Mammary epithelial cell (primary cell): ENCODE data around the gene XPNPEP3.

Experiments used
- CTCF ChIP-seq, 2 donors: IDR thresholded peaks in 1 of 2; conservative IDR thresholded peaks in 1 of 2; 2 replicates each; pipeline ENCODE4 v1.5.1; 2011 to 2012; ENCODE audit warnings: inconsistent platforms in 2 of 2, low read length in 2 of 2, mild to moderate bottlenecking in 2 of 2, control low read depth in 1 of 2, low read depth in 1 of 2; ENCODE audit not compliant: insufficient read depth in 1 of 2; ENCODE audit errors: extremely low read depth in 1 of 2
- EZH2 ChIP-seq: IDR thresholded peaks from 2 replicates; pipeline ENCODE4 v1.6.1; 2012; ENCODE audit warnings: low read length, inconsistent platforms, borderline replicate concordance

- TF ChIP-seq EZH2 (no peak), CTCF (conservative IDR thresholded peaks at IDR 0.05 in 1 of 2, IDR thresholded peaks at IDR 0.05 in 1 of 2; ENCODE audit: extremely low read depth in 1 of 2, insufficient read depth in 1 of 2, low read depth in 1 of 2, low read length in 2 of 2) (no peak)
Measured at GRCh38 chr22:40834619-40835018, 22.3 kb upstream of the XPNPEP3 start.
